KOPT-K1 (cell line): ENCODE data around the gene AP1S3.
"Not testable (repeated sequence)": the region's sequence is repeated elsewhere in the genome, so short reads cannot be mapped to it uniquely, and the experiment has no call there.

Source experiments
- H3K27ac ChIP-seq: fragments of 200-600 bp; sonication (generic); 2 replicates; pipeline ENCODE4 v1.5.1; 2016; ENCODE audit warnings: antibody characterized with exemption, mild to moderate bottlenecking, low read depth, low read length; ENCODE audit not compliant: poor library complexity, severe bottlenecking
- H3K36me3 ChIP-seq: fragments of 200-600 bp; sonication (generic); 2 replicates; pipeline ENCODE4 v1.5.1; 2017; ENCODE audit warnings: antibody characterized with exemption, mild to moderate bottlenecking, low read length, moderate library complexity; ENCODE audit not compliant: insufficient read depth
- H3K9me3 ChIP-seq: fragments of 200-600 bp; sonication (generic); 2 replicates; pipeline ENCODE4 v1.5.1; 2017; ENCODE audit warnings: antibody characterized with exemption, low read length, mild to moderate bottlenecking; ENCODE audit not compliant: insufficient read depth, poor library complexity, severe bottlenecking

The AP1S3 gene

GRCh38 chr2:223800908-223801307 is 36.5 kb downstream of the AP1S3 start:
- Histone ChIP-seq H3K9me3 (no peaks in the 10 kb centered on the region), H3K27ac (no peak overlapping the region), H3K36me3 (no peaks in the 10 kb centered on the region)

- no peaks in the 10 kb centered on the region for H3K36me3 ChIP-seq
- no peaks in the 10 kb centered on the region for H3K9me3 ChIP-seq
- no peak overlapping the region for H3K27ac ChIP-seq
Measured at GRCh38 chr2:223797811-223798721, 39.3 kb downstream of the AP1S3 start.

- Histone ChIP-seq H3K9me3 (no peaks in the 10 kb centered on the region), H3K36me3 (no peaks in the 10 kb centered on the region), H3K27ac (no peak overlapping the region)
Measured at GRCh38 chr2:223797037-223797436, 40.3 kb downstream of the AP1S3 start.

- Histone ChIP-seq H3K27ac (no peak overlapping the region), H3K9me3 (no peaks in the 10 kb centered on the region), H3K36me3 (no peaks in the 10 kb centered on the region)
Measured at GRCh38 chr2:223789423-223789822, 48.0 kb downstream of the AP1S3 start.

- H3K9me3 ChIP-seq: no peaks in the 10 kb centered on the region
- no peak overlapping the region for H3K27ac ChIP-seq
Measured at GRCh38 chr2:223788826-223789225, 48.6 kb downstream of the AP1S3 start.

GRCh38 chr2:223788106-223788505 is 49.3 kb downstream of the AP1S3 start:
- H3K27ac ChIP-seq, H3K9me3 ChIP-seq, H3K36me3 ChIP-seq: not testable (repeated sequence)

More at GRCh38 chr2:223788826-223789225, 48.6 kb downstream of the AP1S3 start:
- no peaks in the 10 kb centered on the region for H3K36me3 ChIP-seq

- Histone ChIP-seq H3K36me3 (no peaks in the 10 kb centered on the region), H3K27ac (no peak overlapping the region), H3K9me3 (no peaks in the 10 kb centered on the region)
Measured at GRCh38 chr2:223787358-223787757, 50.0 kb downstream of the AP1S3 start.

GRCh38 chr2:223786943-223787342 is 50.4 kb downstream of the AP1S3 start:
- no peaks in the 10 kb centered on the region for H3K9me3 ChIP-seq
- no peaks in the 10 kb centered on the region for H3K36me3 ChIP-seq
- H3K27ac ChIP-seq: no peak overlapping the region

GRCh38 chr2:223786236-223786635 is 51.1 kb downstream of the AP1S3 start:
- Histone ChIP-seq H3K27ac (no peak overlapping the region), H3K36me3 (no peaks in the 10 kb centered on the region), H3K9me3 (no peaks in the 10 kb centered on the region)

- Histone ChIP-seq H3K27ac (no peak overlapping the region), H3K9me3 (no peaks in the 10 kb centered on the region), H3K36me3 (no peaks in the 10 kb centered on the region)
Measured at GRCh38 chr2:223784221-223784772, 53.1 kb downstream of the AP1S3 start.

- Histone ChIP-seq H3K27ac (no peak overlapping the region), H3K9me3 (no peaks in the 10 kb centered on the region), H3K36me3 (no peaks in the 10 kb centered on the region)
Measured at GRCh38 chr2:223782629-223783028, 54.8 kb downstream of the AP1S3 start.

GRCh38 chr2:223781560-223781959 is 55.8 kb downstream of the AP1S3 start:
- H3K9me3 ChIP-seq: no peaks in the 10 kb centered on the region
- H3K27ac ChIP-seq: no peak overlapping the region
- no peaks in the 10 kb centered on the region for H3K36me3 ChIP-seq

GRCh38 chr2:223779877-223780276 is 57.5 kb downstream of the AP1S3 start:
- no peak overlapping the region for H3K27ac ChIP-seq
- no peaks in the 10 kb centered on the region for H3K36me3 ChIP-seq
- H3K9me3 ChIP-seq: no peaks in the 10 kb centered on the region

- H3K36me3 ChIP-seq: no peaks in the 10 kb centered on the region
- no peaks in the 10 kb centered on the region for H3K9me3 ChIP-seq
- no peak overlapping the region for H3K27ac ChIP-seq
Measured at GRCh38 chr2:223774193-223774592, 63.2 kb downstream of the AP1S3 start.

GRCh38 chr2:223772363-223772762 is 65.0 kb downstream of the AP1S3 start:
- Histone ChIP-seq H3K27ac (no peak overlapping the region), H3K36me3 (no peaks in the 10 kb centered on the region), H3K9me3 (no peaks in the 10 kb centered on the region)

- Histone ChIP-seq H3K9me3 (no peaks in the 10 kb centered on the region), H3K27ac (no peak overlapping the region), H3K36me3 (no peaks in the 10 kb centered on the region)
Measured at GRCh38 chr2:223771475-223771874, 65.9 kb downstream of the AP1S3 start.
